Stimulated activated CD4-positive, alpha-beta T cell treated with anti-CD3 and anti-CD28 coated beads, TNF-alpha, amount 100 ng/mL, for 48 hours (primary cell): ENCODE data around the gene CCR5.

Experiments
- DNase-seq, 3 donors: peaks; one replicate each; pipeline ENCODE4 v3.0.0-alpha.2; 2020; ENCODE audit warnings: low read depth in 3 of 3

The CCR5 gene

DNA sequence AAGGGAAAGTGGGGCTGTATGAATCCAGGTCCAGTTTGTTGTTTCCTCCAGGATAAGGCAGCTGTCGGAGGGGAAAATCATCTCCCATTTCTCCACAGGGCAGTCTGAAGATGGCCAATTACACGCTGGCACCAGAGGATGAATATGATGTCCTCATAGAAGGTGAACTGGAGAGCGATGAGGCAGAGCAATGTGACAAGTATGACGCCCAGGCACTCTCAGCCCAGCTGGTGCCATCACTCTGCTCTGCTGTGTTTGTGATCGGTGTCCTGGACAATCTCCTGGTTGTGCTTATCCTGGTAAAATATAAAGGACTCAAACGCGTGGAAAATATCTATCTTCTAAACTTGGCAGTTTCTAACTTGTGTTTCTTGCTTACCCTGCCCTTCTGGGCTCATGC, 37.2 kb downstream of the CCR5 start:
- DNase-seq, result no peak

DNA sequence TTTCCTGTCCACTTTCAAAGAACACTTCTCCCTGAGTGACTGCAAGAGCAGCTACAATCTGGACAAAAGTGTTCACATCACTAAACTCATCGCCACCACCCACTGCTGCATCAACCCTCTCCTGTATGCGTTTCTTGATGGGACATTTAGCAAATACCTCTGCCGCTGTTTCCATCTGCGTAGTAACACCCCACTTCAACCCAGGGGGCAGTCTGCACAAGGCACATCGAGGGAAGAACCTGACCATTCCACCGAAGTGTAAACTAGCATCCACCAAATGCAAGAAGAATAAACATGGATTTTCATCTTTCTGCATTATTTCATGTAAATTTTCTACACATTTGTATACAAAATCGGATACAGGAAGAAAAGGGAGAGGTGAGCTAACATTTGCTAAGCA, 38.1 kb downstream of the CCR5 start:
- no peak for DNase-seq

DNA sequence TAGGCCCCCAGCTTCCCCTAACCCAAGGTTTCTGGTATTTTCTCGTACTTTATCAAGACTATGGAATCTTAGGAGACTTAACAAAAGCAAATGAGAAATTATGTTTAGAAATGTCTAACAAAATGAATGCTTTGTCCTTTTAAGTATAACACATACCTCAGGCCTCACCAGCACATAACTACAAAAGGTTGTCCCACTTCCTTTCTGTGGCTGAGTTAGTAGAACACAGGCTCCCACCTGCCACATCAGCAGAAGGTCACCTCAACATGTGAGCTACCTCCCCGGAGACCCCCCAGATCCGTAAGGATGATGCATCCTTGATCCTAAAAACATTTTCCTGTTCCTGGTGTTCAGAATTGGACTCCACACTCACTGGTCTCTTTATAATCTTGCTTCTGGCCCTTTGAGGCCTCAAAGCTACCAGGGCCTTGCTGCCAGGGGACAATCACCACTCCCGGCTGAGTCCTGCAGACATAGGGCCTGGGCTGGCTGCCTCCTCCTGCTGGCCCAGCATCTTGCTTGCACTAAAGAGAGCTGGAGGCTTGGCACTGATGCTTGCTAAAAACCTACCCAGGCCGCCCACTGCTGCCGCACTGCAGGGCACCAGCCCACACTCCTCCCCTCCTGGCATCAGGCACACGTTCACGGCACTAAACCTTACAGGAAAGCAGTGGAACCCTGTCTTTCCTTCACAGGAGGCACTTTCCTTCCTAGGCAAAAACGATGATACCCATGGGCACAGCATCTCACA, 39.2 kb downstream of the CCR5 start:
- no peak for DNase-seq

DNA sequence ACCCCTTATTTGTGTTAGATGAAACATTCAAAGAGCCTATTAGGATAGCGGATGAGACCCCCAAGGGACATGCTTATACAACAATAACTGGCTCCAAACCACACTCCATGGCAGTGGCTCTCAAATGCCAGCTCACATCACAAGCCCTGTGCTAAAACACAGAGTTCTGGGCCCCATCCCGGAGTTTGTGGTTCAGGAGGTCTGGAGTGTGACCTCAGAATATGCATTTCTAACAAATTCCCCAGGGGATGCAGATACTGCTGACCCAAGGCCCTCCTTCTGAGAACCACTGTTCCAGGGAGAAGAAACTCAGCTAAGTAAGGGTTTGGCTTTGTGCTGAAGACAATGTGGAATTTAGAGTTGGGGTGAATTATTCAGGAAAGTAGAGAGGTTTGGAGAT, 39.9 kb downstream of the CCR5 start:
- no peak for DNase-seq

DNA sequence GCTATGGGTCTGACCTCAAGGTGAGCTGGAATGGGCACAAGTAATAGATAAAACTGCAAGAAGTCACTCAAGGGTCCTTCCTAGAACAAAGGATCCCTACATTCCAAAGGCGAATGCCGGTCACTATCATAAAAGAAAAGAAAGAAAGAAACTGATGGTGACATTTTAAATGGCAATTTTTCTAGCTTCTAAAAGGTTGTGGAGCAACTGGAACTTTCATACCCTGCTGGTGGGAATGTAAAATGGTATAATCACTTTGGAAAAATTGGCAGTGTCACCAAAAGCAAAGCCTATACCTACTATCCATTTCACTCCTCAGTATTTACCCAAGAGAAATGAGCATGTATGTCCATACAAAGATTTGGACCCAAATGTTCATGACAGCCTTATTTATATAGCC, 40.5 kb downstream of the CCR5 start:
- DNase-seq, result no peak

DNA sequence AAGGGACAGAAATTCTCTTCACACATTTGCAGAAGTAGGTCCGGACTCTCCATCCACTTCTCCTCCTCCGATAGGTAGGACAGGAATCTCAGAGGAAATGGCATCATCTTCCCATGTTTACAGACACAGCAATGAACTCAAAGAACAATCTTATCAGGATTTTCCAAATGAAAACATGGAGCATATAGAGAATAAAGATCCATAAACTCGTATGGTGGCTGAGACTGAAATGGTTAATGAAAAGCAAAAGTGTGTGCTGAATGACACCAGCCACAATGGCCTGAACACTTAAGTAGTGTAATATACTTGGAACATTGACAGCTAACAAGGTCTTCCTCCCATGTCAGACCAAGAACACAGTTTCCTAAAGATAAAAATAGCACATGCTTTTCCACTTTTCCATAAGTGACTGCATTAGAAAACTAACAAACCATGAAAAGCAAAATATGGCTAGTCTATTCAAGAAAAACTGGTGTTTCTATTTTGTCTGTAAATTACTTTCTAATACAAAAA, 42.1 kb downstream of the CCR5 start:
- no peak for DNase-seq

DNA sequence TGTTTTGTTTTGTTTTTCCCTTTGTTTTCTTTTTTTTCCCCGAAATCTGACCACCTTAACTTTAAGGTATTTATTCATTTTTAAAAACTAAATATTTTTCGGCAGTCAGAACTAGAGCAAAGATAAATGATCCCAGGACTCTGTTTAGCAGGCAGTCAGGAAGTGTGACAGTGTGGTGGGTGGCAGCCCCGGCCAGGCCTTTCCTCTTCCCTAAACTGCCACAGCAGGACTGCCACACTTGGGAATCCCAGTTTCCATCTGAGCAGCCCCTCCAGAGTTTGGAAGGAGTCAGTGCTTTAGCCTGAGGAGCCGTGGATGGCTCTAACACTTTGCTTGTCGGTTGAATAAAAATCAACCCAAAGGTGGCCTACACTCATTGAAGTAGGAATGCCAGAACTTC, 43.2 kb downstream of the CCR5 start:
- DNase-seq, result no peak

DNA sequence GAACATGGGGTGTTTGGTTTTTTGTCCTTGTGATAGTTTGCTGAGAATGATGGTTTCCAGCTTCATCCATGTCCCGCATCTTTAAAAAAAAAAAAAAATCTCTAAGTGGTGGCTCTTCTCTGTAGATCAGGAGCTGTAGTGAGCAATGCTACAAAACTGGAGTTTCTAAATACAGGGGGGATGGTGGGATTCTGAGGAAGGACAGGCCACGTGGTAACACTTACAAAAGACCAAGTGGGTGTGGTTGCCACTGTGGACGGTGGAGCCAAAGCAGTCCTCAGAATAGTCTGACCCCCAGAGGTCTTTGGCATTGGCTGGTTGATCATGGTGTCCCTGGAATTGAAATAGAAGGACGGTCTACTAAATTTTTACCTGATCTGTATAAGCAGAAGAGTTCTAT, 44.0 kb downstream of the CCR5 start:
- DNase-seq, result no peak

DNA sequence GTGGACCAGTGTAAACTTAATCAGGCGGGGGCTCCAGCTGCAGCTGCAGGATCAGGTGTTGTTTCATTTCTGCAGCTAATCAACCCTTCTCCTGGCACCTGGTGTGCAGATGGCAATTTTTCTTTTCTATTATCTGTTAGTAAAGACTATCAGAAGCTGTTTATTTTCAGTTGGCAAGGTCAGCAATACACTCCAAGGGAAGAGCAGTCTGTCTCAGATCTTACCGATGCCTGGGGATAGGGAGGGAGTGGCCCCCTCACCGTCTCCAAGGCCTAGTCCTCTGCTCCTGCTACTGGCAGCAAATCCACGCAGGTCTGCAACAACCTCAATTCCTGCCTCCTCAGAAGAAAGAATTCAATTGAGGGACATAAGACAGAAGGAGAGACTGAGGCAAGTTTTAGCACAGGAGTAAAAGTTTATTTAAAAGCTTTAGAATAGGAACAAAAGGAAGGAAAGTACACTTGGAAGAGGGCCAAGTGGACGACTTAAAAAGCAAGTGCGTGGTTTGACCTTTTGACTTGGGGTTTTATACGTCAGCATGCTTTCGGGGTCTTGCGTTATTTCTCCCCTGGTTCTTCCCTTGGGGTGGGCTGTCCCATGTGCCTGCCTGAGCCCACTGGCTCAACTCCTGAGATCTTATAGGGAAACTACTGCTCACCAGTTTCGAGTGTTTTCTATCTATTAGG, 45.5 kb downstream of the CCR5 start:
- no peak for DNase-seq

DNA sequence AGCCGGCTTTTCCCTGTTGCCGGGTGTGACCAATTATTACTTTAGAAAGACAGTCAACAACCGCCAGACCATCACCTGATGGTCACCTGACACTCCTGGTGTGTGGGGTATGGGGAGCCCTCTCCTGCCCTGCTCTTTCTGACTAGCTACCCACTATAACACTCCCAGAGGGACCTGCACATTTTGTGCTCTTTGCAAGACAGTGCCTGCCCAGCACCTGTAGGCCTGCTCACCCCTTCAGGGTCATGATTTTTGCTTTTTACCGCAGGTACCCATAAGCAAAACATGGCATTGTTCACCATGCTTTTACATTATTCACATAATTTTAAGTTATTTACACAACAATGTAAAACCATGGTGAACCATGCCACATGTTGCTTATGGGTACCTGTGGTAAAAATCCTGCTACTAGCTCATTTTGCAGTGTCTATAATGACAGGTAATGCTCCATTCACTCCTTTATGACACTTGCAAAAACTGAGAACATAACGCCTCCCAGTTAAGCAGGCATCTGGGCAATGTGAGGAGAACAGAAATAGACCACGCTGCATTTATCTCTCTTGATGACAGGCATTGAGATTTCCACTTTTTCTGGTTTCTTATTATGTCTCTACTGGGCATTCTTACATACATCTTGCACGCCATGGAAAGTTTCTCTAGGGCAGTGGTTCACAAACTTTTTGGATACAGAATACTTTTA, 46.2 kb downstream of the CCR5 start:
- no peak for DNase-seq

DNA sequence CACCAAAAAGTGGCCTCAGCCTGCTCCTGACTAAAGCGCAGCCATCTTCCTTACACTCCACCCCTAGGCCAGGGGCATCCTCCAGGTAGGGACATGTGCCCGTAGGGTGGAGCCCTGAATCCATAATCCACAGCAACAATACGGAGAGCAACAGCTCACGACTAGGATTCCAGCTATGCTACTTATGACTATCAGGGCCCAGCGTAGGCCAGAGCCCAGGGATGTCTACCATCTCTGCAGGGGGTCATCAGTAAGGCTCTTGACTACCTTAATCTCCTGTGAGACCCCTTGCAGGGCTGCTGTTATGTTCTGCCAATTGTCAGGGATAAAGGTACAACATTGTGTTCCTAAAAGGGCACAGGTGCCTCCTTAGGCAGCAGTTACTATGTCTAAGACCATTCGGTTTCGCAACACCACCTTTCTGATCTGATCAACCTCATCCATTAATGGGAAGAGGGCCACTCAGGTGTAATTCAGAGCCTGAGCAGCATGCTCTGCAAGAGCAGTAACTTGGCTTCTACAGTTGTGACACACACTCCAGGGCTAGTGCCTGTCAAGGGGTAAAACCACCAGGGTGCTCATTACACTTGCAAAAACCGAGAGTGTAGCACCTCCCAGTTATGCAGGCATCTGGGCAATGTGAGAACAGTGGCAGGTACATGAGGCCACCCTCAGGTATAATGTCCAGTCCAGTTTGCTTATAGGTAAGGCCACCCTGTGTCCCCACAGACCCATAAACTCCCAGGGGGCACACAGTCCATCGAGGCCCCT, 47.3 kb downstream of the CCR5 start:
- no peak for DNase-seq

DNA sequence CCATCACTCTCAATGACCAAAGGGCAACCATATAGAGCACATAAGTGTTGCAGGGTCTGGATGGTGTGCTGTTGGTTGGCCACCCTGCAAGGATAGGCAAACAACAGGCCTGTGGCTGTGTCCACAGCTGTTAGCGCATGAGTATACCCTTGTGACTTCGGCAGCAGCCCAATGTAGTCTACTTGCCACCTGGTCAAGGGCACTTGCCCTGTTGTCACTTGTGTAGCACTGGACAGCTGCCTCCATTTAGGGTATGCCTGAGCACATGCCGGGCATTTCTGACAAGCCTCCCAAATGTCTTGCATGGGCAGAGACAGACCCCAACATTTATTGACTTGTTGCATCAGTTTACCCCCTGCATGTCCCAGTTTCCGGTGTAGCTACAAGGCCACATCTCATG, 49.1 kb downstream of the CCR5 start:
- DNase-seq, result no peak

DNA sequence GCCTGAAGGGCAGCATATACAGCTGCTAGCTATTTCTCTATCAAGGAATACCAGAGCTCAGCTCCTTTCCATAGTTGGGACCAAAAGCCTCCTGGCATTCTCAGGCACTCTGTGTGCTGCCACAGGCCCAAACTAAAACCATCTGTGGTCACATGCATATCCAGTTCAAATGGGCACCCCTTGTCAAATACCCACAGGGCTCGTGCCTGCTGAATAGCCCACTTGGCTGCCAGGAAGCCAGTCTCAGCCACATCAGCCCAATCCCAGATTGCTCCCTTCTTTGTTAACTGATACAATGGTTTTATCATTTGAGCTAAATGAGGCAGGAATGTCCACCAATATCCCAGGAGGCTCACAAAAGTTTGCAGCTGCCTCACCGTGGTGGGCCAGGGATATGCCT, 50.2 kb downstream of the CCR5 start:
- DNase-seq, result no peak

DNA sequence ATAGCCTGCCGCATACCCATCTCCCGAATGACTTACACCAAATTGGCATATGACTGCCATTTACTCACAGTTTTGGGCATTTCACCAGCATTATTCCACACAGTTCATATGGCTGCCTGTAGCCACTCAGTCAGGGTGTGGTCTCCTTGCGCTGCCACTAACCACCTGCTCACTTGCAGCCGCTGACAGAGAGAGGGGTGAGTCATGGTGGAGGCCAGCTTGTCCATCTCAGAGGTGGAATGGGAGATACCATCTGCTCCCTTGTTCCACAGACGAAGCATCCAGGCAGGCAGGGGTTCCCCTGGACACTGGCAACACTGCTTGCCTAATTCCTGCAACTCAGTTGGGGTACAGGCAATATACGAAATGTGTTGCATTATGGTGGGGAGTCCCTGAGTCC, 51.9 kb downstream of the CCR5 start:
- DNase-seq, result no peak

DNA sequence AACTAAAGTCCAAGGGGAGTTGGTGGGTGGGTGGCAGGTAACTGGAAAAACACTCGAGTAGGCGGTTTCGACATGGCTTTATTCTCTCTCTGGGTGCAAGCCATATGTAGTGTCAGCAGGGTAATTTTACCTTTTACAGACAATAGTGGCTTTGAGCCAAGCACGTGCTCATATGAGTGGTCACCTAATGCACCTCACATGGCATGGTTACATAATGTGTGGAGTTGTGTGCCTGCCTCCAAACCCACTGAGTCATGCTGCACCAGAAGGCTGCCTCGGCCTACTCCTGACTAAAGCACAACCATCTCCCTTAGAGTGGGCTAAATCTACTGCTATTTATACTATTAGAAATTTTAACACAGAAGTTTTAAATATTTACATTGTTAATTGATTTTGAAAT, 52.8 kb downstream of the CCR5 start:
- DNase-seq, result no peak
